GM19455 (cell line): ENCODE measurements around the gene POLE.
"Not testable (repeated sequence)": the region's sequence is repeated elsewhere in the genome, so short reads cannot be mapped to it uniquely, and the experiment has no call there.

Experiments used
- ATAC-seq: cut with Tn5 transposase; IDR thresholded peaks from one replicate; pipeline ENCODE4 v1.9.1; 2021; ENCODE audit not compliant: unreplicated experiment

The POLE gene

DNA sequence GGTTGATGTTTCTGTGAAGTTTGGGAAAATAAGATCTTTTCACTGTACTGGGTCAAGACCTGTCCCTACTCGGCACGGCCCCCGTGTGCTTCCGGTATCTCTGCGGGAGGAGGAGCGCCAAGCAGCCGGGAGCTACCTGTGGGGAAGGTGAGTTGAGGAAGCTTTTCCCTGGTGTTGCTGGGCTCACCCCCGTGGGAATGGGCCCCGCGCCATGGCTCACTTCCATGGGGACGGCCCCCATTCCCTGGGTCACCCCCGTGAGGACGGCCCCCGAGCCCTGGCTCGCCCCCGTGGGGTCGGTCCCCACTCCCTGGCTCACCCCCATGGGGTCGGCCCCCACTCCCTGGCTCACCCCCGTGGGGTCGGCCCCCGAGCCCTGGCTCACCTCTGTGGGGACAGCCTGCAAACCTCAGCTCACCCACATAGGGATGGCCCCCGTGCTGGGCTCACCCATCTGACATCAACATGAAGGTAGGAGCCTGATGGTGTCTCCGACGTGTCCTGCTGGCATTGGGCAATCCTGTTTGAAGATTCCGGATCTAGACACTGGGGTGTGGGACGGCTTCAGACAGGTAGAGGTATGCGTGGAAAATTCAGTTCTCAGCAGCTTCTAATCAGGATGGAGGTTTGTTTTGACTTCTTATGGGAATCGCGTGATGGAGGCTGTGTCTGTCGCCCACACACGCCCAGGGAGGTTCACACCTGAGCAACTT, 85.8 kb downstream of the POLE start:
- ATAC-seq, result no peak

DNA sequence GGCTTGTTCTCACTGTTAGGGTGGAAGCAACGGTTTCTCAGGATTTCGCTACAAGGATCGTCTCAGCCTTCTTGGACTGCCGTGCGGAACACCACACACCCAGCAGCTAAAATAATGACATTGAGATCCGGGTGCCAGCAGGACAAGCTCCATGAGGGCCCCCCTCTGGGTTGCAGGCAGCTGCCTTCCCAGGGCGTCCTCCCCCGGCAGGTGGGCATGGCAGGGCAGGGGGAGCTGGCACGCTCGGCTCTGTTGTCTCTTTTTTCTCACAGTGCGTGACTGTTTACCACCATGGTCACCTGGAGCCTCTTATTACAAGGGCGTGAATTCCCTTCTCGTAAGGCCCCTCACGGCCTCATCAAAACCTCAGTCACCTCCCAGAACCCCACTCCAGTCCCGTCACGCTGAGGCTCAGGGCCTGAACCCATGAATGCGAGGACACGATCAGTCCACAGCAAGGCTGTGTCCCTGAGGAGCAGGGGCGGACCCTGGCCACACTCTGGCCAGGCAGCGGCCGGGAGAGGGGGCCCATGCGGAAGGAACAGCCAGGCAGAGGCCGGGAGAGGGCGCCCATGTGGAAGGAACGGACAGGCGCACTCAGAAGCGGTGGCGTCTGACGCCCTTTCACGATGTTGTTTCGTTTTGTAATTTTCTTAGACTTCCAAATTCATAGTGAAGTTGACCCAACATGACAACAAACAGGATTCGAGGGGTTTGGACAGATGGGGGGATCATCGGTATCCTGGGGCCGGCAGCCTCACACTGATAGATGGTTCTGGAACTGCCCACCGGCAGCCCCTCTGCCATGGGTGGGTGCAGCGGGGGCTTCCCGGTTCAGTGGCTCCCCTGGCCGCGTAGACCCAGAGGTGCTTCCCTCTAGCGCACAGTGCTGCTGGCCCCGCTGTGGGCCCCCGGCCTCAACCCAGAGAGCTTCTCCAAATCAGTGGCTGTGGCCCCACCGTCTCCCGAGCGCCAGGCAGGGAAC, 86.8 kb downstream of the POLE start:
- no peak for ATAC-seq

DNA sequence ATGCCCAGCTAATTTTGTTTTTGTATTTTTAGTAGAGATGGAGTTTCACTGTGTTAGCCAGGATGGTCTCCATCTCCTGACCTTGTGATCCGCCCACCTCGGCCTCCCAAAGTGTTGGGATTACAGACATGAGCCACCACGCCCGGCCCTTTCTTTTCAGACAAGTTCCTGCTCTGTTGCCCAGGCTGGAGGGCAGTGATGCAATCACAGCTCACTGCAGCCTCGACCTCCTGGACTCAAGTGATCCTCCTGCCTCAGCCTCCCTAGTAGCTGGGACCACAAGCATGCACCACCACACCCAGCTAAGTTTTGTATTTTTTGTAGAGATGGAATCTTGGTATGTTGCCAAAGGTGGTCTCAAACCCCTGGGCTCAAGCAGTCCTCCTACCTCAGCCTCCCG, 87.6 kb downstream of the POLE start:
- not testable (repeated sequence) for ATAC-seq

DNA sequence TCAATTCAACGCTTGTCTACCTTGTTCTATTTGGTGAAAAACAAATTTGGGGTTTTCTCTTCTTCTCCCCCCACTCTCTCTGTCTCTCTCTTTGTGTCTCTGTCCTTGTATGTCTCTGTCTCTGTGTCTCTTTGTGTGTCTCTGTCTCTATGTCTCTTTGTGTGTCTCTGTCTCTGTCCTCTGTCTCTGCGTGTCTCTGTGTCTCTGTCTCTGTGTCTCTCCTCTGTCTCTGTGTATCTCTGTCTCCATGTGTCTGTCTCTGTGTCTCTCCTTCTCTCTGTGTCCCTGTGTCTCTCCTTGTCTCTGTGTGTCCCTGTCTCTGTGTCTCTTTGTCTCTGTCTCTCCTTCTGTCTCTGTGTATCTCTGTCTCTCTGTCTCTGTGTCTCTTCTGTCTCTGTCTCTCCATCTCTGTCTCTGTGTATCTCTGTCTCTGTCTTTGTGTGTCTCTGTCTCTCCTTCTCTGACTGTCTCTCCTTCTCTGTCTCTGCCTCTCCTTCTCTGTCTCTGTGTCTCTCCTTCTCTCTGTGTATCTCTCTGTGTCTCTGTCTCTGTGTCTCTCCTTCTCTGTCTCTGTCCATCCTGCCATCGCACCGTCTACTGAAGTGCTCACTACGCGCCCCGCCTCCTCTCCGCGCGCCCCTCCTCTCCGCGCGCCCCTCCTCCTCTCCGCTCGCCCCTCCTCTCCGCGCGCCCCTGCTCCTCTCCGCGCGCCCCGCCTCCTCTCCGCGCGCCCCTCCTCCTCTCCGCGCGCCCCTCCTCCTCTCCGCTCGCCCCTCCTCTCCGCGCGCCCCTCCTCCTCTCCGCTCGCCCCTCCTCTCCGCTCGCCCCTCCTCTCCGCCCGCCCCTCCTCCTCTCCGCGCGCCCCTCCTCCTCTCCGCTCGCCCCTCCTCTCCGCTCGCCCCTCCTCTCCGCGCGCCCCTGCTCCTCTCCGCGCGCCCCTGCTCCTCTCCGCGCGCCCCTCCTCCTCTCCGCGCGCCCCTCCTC, 89.5 kb downstream of the POLE start:
- no peak for ATAC-seq

DNA sequence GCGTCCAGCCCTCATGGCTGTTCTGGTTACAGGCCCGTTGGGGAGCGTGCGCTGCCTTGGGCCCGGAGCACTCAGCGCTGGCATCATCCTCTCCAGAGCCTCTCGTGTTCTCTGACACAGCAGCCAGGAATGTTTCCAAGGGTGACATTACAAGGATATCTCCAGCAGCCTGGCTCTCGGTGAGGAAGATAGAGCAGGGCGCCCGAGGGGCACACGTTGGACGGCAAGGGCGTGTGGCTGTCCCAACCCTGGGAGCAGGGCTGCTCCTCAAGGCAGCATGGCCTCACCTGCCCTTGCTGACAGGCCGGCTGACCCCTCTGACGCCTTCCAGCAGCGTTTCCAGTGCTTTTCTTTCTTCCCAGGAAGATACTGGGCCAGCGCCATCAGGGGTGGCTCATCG, 91.1 kb downstream of the POLE start:
- no peak for ATAC-seq

DNA sequence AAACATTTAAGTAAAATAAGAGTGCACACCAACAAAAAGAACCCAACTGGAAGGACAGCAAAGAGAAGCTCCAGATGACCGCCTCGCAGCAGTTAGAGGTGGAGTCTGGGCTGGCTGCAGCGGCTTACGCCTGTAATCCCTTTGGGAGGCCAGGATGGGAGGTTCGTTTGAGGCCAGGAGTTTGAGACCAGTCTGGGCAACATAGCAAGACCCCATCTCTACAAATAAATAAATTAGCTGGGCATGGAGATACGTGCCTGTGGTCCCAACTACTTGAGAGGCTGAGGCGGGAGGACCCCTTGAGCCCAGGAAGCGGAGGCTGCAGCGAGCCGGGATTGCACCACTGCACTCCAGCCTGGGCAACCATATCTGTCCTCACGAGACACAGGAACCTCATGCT, 92.0 kb downstream of the POLE start:
- no peak for ATAC-seq

DNA sequence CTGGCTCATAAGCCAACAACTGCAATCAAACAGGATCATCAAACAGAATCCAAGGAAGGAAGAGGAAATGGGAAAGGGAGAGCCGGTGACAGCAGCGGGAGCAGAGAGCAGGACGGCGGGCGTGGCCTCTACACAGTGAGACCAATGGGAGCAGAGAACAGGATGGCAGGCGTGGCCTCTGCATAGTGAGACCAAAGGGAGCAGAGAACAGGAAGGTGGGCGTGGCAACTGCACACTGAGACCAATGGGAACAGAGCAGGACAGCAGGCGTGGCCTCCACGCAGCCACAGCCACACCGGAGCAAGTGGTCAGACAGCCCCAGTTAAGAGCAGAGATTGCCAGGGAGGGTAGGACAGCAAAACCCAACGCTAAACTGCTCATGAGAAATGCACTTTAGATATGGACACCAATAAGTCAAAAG, 93.2 kb downstream of the POLE start:
- ATAC-seq, result no peak

DNA sequence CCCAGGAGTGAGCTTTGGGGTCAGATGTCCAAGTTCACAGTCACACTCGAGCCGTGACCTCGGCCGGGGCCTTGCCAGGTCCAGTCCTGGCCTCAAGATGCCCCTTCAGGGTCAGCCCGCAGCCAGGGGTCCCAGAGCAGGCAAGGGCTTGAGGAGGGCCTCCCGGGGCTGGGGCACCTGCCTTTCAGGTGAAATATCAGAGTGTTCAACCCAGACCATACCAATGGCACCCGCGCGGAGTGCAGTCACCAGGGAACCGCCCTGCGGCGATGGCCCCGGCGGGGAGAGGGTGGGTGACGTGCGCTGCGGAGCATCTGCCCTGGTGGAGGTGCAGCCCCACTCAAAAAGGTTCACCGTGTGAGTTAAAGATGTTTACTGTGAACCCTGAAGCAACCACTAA, 93.6 kb downstream of the POLE start:
- no peak for ATAC-seq

DNA sequence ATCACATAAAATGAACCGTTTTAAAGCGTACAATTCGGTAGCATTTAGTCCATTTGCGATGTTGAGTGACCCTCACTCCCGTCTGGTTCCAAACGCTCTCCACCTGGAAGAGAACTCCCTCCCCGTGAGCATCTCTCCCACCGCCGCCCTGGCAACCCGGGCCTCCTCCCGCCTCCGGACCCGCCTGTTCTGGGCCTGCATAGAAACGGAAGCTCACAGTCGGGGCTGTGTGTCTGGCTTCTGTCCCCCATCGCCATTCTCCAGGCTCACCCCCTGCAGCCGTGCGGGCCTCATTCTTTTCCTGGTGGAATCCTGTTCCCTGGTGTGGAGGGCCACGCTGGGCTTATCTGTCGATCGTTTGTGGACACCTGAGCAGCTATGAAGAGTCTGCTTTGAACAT, 94.1 kb downstream of the POLE start:
- no peak for ATAC-seq

DNA sequence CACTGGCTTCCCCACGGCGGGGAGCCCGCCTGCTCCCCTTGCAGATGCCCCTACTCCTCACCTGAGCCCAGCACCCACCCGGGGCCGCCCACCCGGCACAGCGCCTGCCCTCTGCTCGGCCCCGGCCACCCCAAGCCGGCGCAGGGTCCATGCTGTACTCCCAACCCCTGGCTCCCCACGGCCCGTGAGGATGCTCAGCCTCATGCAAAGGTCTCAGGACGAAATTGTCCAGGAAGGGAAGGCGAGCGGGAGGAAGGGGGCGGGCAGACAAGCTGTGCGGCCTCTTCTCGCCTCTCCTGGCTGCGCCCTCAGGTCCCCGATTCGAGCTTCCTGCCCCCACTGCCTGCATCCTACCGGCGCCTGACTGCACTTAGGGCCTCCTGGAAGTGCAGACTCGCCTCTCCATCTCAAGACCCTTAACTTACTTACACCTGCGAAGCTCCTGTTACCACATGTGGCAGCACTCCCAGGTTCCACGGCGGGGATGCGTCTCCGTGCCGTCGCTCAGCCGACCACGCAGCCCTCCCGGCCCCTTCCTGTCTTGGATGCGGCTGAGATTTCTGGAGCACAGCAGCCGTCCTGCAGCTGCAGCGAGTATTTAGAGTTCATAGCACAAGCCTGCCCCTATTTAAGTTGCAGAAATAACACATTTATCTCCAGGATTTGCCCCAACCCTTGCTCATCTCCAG, 94.7 kb downstream of the POLE start:
- ATAC-seq, result no peak

DNA sequence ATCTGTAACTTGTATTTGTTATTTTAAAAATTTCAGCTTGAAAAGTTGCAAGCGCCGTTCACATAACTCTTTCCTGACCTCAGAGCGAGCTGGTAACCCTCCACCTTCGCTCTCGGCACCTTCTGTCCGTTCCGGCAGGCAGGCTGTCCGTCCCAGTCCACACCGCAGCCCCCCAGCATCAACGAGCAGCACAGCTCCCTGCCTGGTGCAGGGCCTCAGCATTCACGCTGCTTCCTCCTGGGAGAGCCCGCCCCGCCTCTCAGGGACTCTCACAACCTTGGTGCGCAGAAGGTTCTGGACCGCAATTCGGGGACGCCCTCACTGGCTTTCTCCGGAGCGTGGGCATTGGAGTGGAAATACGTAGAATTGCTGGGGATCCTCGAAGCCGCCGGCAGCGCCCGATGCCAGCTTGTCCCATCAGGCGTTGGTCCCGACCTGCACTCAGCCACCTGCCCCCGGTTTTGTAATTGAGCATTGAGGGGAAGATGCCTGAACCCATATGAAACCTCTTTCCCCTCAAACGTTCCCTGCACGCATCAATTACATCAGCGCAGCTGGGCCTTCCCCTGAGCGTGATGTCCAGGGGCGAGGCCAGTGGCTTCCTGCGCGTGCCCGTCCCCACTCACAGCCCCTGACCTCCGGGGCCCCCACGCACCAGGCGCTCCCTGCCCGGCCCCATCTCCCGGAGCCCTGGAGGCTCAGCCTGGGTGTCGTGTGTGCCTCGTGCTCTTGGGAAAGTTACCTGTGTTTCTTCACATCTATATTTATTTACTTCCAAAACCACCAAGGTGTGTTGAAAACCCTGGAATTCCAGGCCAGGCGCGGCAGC, 95.8 kb downstream of the POLE start:
- ATAC-seq, result no peak

DNA sequence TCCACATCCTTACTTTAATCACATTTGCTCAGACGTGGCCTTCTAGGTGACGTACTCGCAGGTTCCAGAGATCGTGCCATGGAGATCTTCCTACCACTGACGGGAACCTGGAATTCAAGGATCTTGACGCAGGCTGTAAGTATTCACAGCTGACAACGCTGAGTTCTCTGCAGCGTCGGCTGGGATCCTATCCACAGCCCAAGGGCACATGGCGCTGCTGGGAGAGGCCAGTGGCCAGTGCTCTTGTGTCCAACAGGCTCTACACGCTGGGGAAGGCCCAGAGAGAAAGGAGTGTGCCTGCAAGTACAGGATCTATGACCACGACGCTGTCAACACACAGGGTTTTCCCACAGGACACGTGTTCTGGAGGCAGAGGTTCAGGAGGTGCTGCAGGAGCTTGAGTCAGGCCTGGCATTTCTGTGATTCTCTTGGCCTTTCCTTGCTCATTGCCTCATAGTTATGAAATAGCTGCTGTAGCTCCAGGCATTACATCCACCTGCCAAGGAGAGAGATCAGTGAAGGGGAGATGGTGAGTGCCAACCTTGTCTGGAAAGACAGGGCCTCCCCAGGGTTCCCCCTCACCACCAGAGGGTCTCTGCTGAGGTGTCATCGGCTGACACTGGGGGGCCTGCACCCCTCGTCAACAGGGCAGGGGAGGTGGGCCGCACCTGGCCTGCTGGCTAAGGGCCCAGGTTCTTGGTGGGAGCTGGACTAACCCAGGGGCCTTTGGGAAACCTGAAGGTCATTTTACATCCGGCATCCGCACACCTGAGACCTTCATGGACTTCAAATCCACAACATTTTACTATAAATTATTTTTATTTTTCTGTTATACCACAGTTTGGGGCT, 98.1 kb downstream of the POLE start:
- no peak for ATAC-seq

DNA sequence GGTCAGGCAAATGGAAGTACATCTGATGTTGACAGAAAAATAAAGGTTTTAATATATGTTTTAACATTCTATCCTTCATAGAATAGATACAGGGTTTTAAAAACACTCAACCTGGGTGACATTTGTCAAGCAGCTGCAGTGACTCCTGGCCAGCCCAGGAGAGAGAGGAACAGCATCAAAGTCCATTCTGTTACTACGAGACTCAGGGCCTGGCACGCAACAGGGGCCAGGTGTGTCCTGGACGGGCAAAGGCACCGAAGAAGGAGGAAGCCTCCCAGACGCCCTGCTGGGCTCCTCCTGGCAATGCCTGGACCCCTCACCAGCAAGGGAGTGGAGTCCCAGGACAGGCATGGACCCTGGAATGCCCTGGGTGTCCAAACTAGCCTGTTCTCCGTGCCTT, 98.8 kb downstream of the POLE start:
- ATAC-seq, result no peak

DNA sequence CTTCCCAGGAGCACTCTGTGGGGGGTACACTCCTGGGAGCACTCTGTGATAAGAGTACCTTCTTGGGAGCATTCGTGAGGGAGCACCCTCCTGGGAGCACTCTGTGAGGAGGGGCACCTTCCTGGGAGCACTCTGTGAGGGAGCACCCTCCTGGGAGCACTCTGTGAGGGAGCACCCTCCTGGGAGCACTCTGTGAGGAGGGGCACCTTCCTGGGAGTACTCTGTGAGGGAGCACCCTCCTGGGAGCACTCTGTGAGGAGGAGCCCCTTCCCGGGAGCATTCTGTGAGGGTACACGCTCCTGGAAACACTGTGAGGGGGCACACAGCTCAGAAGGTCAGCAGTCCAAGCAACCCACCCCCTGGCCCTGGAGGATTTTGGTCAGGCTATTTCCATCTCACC, 99.4 kb downstream of the POLE start:
- ATAC-seq, result no peak

DNA sequence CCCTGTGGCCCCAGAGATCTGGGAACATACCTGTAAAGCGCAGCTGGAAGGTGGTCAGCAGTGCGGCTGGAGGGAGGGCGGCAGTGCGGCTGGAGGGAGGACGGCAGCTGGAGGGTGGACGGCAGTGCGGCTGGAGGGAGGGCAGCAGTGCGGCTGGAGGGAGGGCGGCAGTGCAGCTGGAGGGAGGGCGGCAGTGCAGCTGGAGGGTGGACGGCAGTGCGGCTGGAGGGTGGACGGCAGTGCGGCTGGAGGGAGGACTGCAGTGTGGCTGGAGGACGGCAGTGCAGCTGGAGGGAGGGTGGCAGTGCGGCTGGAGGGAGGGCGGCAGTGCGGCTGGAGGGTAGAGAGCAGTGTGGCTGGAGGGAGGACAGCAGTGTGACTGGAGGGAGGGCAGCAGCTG, 100.2 kb downstream of the POLE start:
- ATAC-seq, result no peak

DNA sequence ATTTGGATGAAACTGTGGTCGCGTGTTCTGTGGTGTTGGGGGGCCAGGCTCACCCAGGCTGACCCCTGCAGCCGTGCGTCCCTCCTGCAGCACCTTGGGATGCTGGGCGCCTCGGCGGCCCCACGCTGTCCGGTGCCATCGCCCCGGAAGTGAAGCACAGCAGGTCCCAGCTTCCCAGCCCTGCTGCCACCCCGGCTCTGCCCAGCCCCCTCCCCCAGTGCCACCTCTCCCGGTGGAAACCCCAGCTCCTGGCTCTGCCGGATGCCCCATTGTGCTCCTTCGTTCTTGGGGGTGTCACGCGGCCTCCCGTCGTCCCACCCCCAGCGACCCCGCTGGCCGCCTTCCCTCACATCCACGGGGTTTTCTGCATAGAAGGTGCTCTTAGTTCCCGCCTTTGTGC, 102.0 kb downstream of the POLE start:
- ATAC-seq, result no peak

DNA sequence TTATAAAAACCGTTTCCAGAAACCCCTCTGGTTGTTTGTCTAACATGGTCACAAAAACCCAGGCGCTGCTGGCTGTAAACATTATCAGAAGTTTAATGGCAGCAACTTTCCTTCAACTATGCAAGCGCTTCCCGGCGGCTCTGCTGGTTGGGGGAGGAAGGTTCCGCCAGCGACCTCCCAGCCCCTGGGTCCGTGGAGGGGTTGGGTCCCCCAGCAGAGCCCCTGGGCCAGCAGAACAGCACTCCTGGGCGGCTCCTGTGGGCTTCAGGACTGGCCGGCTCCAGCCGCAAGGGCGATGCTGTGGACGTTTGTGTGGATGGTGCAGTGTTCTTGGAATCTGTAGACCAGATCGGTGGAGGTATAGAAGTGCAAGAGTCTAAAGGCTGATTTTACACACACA, 102.7 kb downstream of the POLE start:
- ATAC-seq, result no peak

DNA sequence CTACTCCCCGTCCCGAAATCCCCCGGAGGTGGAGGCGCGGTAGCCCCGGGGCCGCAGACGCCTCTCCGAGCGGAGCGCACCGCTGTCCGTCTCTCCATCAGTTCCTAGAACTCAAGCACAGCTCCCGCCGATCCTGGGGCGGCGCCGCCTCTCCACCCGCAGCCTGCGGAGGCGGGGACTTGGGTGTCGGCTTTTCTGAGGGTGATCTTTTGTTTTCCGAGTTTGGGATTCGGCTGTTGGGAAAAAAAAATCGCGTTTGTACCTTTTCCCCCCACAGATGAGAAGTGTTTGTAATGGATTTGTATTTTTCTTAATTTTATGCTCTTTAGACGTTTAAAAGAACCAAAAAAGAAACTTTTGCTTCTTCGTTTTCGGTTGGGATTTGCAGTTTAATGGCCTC, 103.4 kb downstream of the POLE start:
- ATAC-seq, result no peak

DNA sequence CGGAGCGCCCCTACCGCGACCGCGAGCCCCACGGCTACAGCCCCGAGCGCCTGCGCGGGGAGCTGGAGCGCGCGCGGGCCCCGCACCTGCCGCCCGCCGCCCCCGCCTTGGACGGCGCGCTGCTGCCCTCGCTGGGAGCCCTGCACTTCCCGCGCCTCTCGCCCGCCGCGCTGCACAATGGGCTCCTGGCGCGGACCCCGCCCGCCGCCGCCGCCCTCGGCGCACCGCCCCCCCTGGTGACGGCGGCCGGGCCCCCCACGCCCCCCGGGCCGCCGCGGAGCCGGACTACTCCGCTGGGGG, 103.8 kb downstream of the POLE start:
- ATAC-seq, result no peak
